ENCODE results near the gene MYO1C.

MYO1C gene

DNA sequence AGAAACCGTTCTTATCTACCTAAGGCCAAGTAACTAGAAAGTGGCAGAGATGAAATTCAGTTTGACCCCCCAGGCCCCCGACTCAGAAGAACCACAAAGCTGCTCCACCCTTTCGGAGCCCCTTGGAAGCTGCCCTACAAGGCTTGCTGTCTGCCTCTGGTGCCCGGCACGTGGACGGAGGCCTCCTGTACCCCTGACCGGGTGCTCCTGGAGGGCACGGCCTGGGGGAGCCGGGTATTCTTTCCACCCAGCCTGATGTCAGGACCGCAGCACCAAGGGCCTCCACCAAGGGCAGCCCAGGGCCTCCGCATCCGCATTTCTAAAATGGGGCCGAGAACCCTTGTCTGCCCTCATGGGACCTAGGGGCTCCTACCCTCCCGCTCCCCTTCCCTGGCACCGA lies 21.0 kb downstream of the MYO1C start:
- TF ChIP-seq CTCF (IDR thresholded peaks at IDR 0.05; ENCODE audit: low read depth, low read length, missing control alignments) = no peak
- DNase-seq (ENCODE audit: low read depth) = no peak
- in situ Hi-C loops (cut with HindIII; ENCODE audit: low sequenced_read_pairs) = no loop called here
- H3K4me3 ChIP-seq (ENCODE audit: low read depth, low read length) = no peak overlapping the region

DNA sequence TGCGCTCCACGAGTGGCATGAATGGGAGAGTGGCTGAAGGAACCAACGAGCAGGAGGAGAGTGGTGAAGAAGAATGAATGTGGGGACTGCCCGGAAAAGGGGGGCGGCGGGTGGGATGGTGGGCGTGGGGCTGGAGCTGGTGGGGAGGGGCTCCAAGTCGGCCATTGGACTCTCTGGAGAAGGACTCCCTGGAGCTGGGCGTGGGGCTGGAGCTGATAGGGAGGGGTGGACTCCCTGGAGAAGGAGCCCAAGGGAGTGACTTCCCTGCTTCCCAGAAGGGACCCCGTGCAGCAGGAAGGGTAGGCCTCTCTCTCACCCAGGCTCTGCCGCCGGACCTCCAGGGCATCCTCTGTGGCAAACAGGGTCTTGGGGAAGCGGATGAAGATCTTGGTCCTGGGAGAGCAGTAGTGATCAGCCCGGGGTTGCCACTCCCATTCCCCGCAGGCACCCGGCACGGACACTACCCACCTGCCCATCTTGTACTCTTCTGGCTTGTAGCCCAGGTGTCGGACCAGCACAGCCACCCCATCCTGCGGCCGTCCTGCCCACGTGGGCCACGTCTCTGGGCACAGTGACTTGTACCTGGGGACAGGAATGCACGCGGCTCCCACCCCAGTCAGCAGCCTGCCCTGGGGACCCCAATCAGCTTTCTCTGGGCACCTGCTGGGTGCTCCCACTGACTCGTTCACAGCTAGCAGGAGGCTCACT lies 21.6 kb downstream of the MYO1C start:
- H3K4me3 ChIP-seq (ENCODE audit: low read depth, low read length) = no peak overlapping the region
- no peak for TF ChIP-seq CTCF (IDR thresholded peaks at IDR 0.05; ENCODE audit: low read depth, low read length, missing control alignments)

DNA sequence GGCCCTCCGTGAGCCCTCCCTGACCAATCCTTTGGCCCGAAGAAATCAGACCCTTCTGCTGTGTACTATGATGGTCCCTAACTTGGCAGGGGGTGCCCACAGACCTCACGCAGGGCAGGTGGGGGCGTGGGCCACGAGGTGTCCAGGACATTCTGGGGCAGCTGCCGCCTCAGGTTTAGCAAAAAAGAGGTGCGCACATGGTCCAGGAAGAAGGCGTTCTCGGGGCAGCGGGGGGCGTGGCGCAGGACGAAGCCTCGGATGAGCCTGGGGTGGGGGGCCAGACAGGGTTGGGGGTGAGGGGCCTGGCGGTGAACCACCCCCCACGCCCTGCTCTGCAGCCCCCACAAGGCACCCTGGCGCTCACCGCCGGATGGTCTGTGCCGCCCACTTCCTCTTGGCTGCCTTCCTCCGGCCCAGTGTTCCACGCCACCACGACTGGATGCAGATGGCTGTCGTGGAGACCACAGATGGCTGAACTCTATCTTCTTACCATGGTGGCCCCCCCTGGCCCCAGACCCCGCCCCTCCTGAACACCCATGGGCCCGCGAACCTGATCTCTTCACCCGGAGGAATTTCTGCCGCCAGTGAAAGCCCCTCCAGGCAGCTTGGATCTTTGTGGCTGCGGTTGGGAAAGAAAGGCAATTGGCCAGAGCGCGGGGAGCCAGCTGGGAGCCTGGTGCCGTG lies 22.3 kb downstream of the MYO1C start:
- in situ Hi-C loops (cut with HindIII; ENCODE audit: low sequenced_read_pairs) = no loop called here
- no peak overlapping the region for H3K4me3 ChIP-seq (ENCODE audit: low read depth, low read length)
- DNase-seq (ENCODE audit: low read depth) = no peak
- TF ChIP-seq CTCF (IDR thresholded peaks at IDR 0.05; ENCODE audit: low read depth, low read length, missing control alignments) = no peak

More for the DNA sequence above, 21.6 kb downstream of the MYO1C start:
- in situ Hi-C loops (cut with HindIII; ENCODE audit: low sequenced_read_pairs) = no loop called here
- no peak for DNase-seq (ENCODE audit: low read depth)

DNA sequence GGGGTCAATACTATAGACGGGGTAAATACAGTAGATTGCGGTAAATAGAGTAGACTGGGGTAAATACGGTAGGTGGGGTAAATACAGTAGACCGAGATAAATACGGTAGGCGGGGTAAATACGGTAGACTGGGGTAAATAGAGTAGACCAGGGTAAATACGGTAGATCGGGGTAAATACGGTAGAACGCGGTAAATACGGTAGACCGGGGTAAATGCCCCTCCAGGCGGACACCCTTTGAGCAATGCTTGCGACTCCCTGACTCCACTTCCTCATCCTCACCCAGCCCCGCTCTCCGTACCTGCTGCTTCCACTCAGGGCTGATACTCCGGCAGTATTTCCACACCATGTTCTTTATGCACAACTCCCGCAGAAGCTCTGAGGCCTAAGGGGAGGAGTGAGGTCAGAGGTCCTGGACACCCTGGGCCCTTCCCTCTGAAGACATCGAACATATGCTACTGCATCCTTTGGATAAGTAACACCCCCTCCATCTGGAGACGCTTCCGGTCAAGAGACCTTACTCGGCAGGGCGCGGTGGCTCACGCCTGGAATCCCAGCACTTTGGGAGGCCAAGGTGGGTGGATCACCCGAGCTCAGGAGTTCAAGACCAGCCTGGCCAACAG lies 23.1 kb downstream of the MYO1C start:
- in situ Hi-C loops (cut with HindIII; ENCODE audit: low sequenced_read_pairs) = no loop called here
- TF ChIP-seq CTCF (IDR thresholded peaks at IDR 0.05; ENCODE audit: low read depth, low read length, missing control alignments) = no peak
- no peak for DNase-seq (ENCODE audit: low read depth)
- no peak overlapping the region for H3K4me3 ChIP-seq (ENCODE audit: low read depth, low read length)

DNA sequence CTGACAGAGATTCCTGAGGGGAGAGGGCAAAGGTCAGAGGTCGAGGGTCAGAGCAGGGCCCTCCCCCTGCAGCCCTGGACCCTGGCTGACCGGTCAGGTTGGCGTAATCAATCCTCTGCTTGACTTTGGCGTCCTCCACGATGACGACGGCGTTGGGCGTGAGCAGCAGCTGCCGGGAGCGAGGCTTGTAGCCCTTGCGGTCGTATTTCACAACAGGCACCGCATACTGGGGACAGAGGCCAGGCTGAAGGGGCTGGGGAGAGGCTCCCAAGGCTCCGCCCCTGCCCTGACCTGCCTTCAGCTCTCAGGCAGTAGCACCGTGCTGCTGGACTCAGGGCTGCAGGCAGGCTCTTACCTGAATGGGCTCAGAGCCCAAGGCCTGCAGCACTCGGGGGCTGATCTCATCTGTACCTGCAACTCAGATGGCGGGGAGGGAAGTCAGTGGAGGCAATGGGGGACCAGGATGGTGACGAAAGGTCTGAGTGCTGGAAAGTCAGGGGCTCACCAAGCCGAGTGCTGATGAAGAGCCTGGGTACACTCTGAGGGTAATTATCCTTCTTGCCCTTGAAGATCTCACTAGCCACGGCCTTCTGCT lies 24.5 kb downstream of the MYO1C start:
- no peak overlapping the region for H3K4me3 ChIP-seq (ENCODE audit: low read depth, low read length)
- TF ChIP-seq CTCF (IDR thresholded peaks at IDR 0.05; ENCODE audit: low read depth, low read length, missing control alignments) = no peak
- in situ Hi-C loops (cut with HindIII; ENCODE audit: low sequenced_read_pairs) = no loop called here
- no peak for DNase-seq (ENCODE audit: low read depth)

DNA sequence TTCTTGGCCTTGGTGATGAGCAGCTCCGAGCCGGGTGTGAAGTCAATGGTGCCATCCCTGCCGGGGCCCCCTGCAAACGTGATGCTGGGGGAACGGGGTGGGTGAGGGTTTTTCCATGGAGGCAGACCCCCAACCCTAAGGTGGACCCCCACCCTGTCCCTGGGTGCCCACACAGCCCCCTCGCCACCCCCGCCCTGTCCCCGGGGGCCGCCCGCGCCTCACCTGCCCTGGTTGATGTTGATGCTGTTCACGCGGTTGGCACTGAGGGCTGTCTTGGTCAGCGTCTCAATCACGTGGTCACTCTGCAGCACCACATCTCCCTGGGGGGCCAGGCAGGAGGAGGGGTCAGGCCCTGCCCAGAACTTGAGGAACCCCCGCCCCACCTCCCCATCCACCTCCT lies 25.2 kb downstream of the MYO1C start:
- H3K4me3 ChIP-seq (ENCODE audit: low read depth, low read length) = no peak overlapping the region
- DNase-seq (ENCODE audit: low read depth) = no peak
- in situ Hi-C loops (cut with HindIII; ENCODE audit: low sequenced_read_pairs) = no loop called here
- TF ChIP-seq CTCF (IDR thresholded peaks at IDR 0.05; ENCODE audit: low read depth, low read length, missing control alignments) = no peak

All from astrocyte of the cerebellum (primary cell).